ENCODE measurements around the gene HAUS6.
"Not testable (repeated sequence)": the region's sequence is repeated elsewhere in the genome, so short reads cannot be mapped to it uniquely, and the experiment has no call there.

HAUS6 gene, protein sequence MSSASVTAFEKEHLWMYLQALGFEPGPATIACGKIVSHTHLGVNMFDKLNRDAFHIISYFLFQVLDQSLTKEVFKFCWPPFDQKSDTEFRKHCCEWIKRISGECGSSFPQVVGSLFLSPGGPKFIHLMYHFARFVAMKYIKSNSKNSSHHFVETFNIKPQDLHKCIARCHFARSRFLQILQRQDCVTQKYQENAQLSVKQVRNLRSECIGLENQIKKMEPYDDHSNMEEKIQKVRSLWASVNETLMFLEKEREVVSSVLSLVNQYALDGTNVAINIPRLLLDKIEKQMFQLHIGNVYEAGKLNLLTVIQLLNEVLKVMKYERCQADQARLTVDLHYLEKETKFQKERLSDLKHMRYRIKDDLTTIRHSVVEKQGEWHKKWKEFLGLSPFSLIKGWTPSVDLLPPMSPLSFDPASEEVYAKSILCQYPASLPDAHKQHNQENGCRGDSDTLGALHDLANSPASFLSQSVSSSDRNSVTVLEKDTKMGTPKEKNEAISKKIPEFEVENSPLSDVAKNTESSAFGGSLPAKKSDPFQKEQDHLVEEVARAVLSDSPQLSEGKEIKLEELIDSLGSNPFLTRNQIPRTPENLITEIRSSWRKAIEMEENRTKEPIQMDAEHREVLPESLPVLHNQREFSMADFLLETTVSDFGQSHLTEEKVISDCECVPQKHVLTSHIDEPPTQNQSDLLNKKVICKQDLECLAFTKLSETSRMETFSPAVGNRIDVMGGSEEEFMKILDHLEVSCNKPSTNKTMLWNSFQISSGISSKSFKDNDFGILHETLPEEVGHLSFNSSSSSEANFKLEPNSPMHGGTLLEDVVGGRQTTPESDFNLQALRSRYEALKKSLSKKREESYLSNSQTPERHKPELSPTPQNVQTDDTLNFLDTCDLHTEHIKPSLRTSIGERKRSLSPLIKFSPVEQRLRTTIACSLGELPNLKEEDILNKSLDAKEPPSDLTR

GRCh38 chr9:19102631-19103345 is at the start of gene HAUS6:
TSS of gene HAUS6 (minus strand) at chr9:19102904. CDS start at chr9:19102651, 253 bp downstream.
- peak; percentile 52 to 82 for DNase-seq (ENCODE audit: low read depth in 2 of 2)

- DNase-seq (ENCODE audit: low read depth in 2 of 2) = not testable (repeated sequence)
Measured at GRCh38 chr9:19152160-19152498, 49.4 kb upstream of the HAUS6 start.

- DNase-seq (ENCODE audit: low read depth in 2 of 2) = no peak
Measured at GRCh38 chr9:19151425-19152159, 48.9 kb upstream of the HAUS6 start.

DNA sequence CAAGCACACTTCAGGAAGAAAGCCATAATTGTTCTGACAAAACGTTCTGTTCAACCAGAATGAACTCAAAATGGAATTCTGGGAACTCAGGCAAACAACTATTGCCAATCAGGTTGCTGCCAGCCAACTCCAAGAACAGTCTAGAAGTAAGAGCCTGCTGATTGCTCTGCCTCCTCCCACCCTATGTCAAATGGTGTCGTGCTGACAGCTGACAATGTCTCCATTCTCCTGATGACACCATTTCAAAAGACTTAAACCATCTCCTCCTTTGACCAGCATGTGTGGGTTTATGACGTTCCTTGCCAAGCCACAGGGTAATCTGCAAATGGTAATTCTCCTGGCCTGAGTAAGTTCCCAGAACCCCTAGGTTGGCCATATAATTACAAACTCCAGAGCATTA is 46.5 kb upstream of the HAUS6 start:
- DNase-seq (ENCODE audit: low read depth in 2 of 2) = no peak

GRCh38 chr9:19148187-19148586 is 45.5 kb upstream of the HAUS6 start:
- DNase-seq (ENCODE audit: low read depth in 2 of 2) = no peak

DNA sequence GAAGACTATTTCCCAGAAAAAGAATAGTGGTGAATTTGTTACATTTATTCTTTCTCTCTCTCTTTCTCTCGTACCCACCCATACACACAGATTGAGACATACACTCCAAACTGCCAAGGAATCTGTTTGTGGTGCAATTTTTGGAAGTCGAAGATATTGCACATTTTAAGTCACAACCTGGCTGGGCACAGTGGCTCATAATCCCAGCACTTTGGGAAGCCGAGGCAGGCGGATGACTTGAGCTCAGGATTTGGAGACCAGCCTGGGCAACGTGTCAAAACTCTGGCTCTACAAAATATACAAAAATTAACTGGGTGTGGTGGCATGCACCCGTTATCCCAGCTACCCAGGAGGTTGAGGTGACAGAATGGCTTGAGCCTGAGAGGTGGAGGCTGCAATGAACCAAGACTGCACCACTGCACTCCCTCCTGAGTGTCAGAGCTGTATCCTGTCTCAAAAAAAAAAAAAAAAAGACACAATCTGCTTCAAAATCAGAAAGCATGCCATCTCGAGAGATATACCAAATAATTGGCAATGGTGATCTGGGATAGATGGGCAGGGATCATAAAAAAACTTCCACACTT is 43.8 kb upstream of the HAUS6 start:
- no peak for DNase-seq (ENCODE audit: low read depth in 2 of 2)

- DNase-seq (ENCODE audit: low read depth in 2 of 2) = no peak
Measured at GRCh38 chr9:19145881-19146280, 43.2 kb upstream of the HAUS6 start.

GRCh38 chr9:19140259-19140658 is 37.6 kb upstream of the HAUS6 start:
- no peak for DNase-seq (ENCODE audit: low read depth in 2 of 2)

- DNase-seq (ENCODE audit: low read depth in 2 of 2) = no peak
Measured at GRCh38 chr9:19138084-19138483, 35.4 kb upstream of the HAUS6 start.

- no peak for DNase-seq (ENCODE audit: low read depth in 2 of 2)
Measured at GRCh38 chr9:19137282-19137681, 34.6 kb upstream of the HAUS6 start.

DNA sequence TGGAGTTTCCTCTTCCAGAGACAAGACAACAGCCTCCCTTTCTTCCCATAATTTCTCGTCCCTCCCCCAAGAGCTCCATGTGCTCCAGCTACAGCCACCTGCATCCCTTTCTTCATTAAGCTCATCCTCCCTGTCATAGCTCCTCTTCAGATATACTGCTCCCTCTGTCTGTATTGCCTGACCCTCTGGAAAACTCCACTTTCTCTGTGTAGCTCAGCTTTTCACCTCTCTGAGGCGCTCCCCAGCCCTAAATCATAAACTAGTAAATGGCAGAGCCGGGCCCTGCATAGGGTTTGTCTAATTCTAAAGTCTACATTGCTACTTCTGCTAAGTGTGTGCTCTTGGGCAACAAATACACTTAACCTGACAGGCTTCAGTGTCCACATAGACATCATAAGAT is 33.4 kb upstream of the HAUS6 start:
- DNase-seq (ENCODE audit: low read depth in 2 of 2) = no peak

DNA sequence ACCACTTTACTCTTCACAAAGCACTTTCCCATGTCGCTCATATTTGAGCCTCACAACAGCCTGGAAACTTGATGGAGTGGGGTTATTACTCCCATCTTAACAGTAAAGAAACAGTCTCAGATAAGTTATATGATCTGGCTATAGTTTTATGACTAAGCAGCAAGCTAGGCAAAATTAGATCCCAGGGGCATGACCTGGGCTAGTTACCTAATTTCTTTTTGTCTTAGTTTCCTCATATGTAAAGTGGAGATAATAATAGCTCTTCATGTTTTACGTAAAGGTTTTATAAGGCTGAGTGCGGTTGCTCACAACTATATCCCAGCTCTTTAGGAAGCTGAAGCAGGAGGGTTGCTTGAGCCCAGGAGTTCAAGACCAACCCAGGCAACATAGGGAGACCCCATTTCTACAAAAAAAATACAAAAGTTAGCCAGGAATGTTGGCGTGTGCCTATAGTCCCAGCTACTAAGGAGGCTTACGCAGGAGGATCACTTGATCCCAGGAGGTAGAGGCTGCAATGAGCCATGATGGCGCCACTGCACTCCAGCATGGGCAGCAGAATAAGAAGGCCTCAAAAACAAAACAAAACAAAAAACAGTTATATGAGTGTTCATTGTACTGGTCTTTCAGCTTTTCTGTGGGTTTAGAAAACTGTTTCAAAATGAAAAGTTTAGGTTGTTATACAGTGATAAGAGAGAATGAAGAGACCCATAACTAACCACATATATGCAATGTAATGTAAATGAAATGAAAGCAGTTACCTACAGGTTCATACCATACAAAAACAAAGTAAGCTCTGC is 31.0 kb upstream of the HAUS6 start:
- DNase-seq (ENCODE audit: low read depth in 2 of 2) = no peak

- DNase-seq (ENCODE audit: low read depth in 2 of 2) = no peak
Measured at GRCh38 chr9:19130436-19130835, 27.7 kb upstream of the HAUS6 start.

DNA sequence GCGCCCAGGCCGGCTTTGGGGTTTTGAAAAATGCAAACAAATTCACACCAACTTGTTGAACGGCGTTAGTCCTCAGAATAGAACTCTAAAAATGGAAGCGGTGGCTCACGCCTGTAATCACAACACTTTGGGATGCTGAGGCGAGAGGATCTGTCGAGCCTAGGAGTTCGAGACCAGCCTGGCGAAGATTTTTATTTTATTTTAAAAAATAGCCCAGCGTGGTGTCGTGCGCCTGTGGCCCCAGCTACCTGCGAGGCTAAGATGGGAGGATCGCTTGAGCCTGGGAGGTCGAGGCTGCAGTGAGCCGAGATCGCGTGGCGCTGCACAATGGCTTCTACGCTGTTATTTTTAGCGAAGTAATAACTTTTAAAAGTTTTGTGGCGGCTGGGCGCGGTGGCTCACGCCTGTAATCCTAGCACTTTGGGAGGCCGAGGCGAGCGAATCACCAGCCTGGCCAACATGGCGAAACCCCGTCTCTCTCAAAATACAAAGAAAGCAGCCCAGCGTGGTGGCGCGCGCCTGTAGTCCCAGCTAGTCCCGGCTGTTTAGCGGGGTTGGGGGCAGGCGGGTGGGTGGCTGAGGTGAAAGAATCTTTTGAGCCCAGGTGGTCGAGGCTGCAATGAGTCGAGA is 25.3 kb upstream of the HAUS6 start:
- DNase-seq (ENCODE audit: low read depth in 2 of 2) = no peak

- no peak for DNase-seq (ENCODE audit: low read depth in 2 of 2)
Measured at GRCh38 chr9:19124430-19124793, 21.7 kb upstream of the HAUS6 start.

GRCh38 chr9:19122490-19123042 is 19.9 kb upstream of the HAUS6 start:
- no peak for DNase-seq (ENCODE audit: low read depth in 2 of 2)

- DNase-seq (ENCODE audit: low read depth in 2 of 2) = no peak
Measured at GRCh38 chr9:19120877-19121276, 18.2 kb upstream of the HAUS6 start.

DNA sequence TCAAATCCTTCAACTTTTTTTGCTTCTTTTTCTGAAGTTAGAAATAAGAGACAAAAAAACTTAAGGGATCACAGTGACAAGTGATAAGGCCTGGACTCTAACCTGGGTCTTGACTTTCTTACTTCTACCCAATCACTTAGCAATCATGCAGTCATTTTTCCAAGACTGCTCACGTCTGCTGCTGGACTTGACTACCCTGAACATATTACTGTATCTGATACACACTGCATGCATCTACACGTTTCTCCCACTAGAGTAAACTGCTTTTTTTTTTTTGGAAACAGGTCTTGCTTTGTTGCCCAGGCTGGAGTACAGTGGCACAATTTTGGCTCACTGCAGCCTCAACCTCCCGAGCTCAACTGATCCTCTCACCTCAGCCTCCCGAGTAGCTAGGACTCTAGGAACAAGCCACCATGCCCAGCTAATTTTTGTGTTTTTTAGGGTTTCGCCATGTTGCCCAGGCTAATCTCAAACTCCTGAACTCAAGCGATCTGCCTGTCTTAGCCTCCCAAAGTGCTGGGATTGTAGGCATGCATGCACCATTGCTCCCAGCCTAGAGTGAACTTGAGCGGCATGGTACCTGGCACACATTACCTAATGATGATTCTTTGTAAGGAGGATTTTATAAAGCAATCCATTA is 17.2 kb upstream of the HAUS6 start:
- no peak for DNase-seq (ENCODE audit: low read depth in 2 of 2)

GRCh38 chr9:19119246-19119645 is 16.5 kb upstream of the HAUS6 start:
- DNase-seq (ENCODE audit: low read depth in 2 of 2) = no peak
